ENCODE measurements around the gene LRRTM4.

DNA sequence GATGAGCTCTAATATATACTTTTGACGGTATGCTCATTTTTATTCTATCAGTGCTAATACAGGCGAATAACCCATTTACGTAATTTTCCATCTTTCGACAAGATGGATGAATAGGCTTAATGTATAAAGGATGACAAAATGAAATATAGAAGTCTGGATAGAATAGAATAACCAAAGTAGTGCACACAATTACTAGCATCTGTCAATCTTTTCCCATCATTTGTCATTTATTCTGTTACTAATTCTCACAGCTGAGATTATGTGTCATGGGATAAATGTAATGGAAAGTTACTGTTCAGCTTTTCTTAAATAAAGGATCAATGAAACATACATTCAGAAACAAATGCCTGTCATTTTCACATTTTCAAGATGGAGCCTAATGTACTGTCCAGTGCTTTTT, 548.6 kb downstream of the LRRTM4 start:
- TF ChIP-seq HMGA2 (CRISPR knock-in tag; IDR thresholded peaks at IDR 0.05): no peak
- no peak for TF ChIP-seq CTCF (IDR thresholded peaks at IDR 0.05)
- TF ChIP-seq NFE2L1 (CRISPR knock-in tag; IDR thresholded peaks at IDR 0.05): no peak

Measured in WTC11 (cell line).